ENCODE measurements around the gene CNTNAP2.

DNA sequence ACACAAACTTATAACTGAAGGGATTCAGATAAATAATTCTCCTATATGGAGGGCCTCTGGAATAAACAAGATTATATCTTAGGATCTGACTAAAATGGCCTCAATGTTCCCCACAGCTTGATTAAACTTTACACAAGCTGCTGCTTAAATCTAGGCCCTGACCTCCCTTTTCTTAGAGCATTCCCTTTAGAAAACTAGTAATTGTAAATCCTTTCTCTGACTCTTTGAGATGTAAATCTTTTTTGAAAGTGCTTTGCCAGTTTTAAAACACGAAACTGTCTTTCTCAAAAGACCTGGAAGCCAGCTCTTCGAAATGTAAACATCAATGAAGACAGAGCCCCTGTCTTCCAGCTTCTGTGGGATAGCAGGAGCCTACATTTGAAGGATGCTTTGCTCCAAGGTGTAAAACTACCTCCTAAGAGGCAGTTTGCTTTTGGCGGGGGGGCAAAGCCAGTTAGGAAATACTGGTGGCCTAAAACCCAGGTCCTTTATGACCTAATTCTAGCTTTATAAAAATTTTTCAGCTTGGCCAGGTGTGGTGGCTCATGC, 758.7 kb downstream of the CNTNAP2 start:
- TF ChIP-seq, protein P1, sequence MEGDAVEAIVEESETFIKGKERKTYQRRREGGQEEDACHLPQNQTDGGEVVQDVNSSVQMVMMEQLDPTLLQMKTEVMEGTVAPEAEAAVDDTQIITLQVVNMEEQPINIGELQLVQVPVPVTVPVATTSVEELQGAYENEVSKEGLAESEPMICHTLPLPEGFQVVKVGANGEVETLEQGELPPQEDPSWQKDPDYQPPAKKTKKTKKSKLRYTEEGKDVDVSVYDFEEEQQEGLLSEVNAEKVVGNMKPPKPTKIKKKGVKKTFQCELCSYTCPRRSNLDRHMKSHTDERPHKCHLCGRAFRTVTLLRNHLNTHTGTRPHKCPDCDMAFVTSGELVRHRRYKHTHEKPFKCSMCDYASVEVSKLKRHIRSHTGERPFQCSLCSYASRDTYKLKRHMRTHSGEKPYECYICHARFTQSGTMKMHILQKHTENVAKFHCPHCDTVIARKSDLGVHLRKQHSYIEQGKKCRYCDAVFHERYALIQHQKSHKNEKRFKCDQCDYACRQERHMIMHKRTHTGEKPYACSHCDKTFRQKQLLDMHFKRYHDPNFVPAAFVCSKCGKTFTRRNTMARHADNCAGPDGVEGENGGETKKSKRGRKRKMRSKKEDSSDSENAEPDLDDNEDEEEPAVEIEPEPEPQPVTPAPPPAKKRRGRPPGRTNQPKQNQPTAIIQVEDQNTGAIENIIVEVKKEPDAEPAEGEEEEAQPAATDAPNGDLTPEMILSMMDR (conservative IDR thresholded peaks at IDR 0.05; ENCODE audit: low read depth, low read length) = no peak
- TF ChIP-seq EZH2 (IDR thresholded peaks at IDR 0.05; ENCODE audit: borderline replicate concordance, low read depth, low read length, poor library complexity, severe bottlenecking) = no peak
